B cell (primary cell): ENCODE measurements around the gene FRMD4A. TPM values are rescaled to one million over a fixed set of nuclear protein-coding genes. Genes with fewer than 3 reads are reported as not detected.

Source experiments
- ATAC-seq: fragments of 200-7000 bp; cut with Tn5 transposase; one replicate; pipeline ENCODE4 v1.10.0; 2021; ENCODE audit warnings: low read depth, mild to moderate bottlenecking, moderate number of reproducible peaks, moderate library complexity
- CTCF ChIA-PET: fragments of 350-600 bp; sonication (Branson Sonifier 250); formaldehyde crosslinking; loops from one replicate; lab custom pipeline; 2021; ENCODE audit warnings: antibody characterized with exemption, inconsistent platforms; lab: Charles Lee
- POLR2A ChIA-PET: fragments of 350-600 bp; sonication (Branson Sonifier 250); formaldehyde crosslinking; loops from one replicate; lab custom pipeline; 2021; ENCODE audit warnings: antibody characterized with exemption; lab: Charles Lee
- DNase-seq: peaks from one replicate; pipeline ENCODE4 v3.0.0; 2013
- H2AFZ ChIP-seq: 2 replicates; pipeline ENCODE4 v1.6.1; 2012; ENCODE audit warnings: mild to moderate bottlenecking, low read depth, low read length; ENCODE audit not compliant: insufficient read depth, poor library complexity, severe bottlenecking
- H3K27ac ChIP-seq, 2 donors: 1 replicate in 1 of 2; 2 replicates in 1 of 2; pipeline ENCODE4 v1.5.1; 2012 to 2013; ENCODE audit warnings: low read length in 2 of 2, mild to moderate bottlenecking in 2 of 2, moderate library complexity in 1 of 2
- H3K27me3 ChIP-seq, 4 experiments: fragments of 200-600 bp in 1 of 4; sonication (generic) in 1 of 4; replicated peaks in 1 of 4; 1 replicate in 2 of 4; 2 replicates in 2 of 4; pipeline versions ENCODE4 v1.6.1 to v1.7.0; 2013 to 2016; ENCODE audit warnings: low read length in 3 of 4, mild to moderate bottlenecking in 2 of 4, mixed read lengths in 1 of 4, moderate library complexity in 1 of 4; ENCODE audit not compliant: insufficient read depth in 4 of 4, control insufficient read depth in 3 of 4; ENCODE audit errors: control extremely low read depth in 1 of 4
- H3K36me3 ChIP-seq, 2 experiments: replicated peaks in 1 of 2; 1 replicate in 1 of 2; 2 replicates in 1 of 2; pipeline versions ENCODE4 v1.6.1 to v1.7.1; 2013; ENCODE audit warnings: low read length in 1 of 2; ENCODE audit not compliant: insufficient read depth in 2 of 2, control insufficient read depth in 1 of 2; ENCODE audit errors: control extremely low read depth in 1 of 2, extremely low read depth in 1 of 2
- H3K4me1 ChIP-seq, 2 donors: fragments of 200-600 bp in 1 of 2; sonication (generic) in 1 of 2; 1 replicate in 1 of 2; 2 replicates in 1 of 2; pipeline versions ENCODE4 v1.5.1 to v1.6.1; 2013 to 2017; ENCODE audit warnings: low read length in 2 of 2; ENCODE audit not compliant: control insufficient read depth in 2 of 2, insufficient read depth in 2 of 2
- H3K4me2 ChIP-seq: replicated peaks from 2 replicates; pipeline ENCODE3; 2012; ENCODE audit warnings: mild to moderate bottlenecking, low read depth, low read length; ENCODE audit not compliant: poor library complexity, severe bottlenecking
- H3K4me3 ChIP-seq, 5 experiments: fragments of 200-600 bp in 1 of 5; sonication (generic) in 1 of 5; 1 replicate in 3 of 5; 2 replicates in 2 of 5; pipeline versions ENCODE4 v1.5.1 to v1.7.0; 2011 to 2016; ENCODE audit warnings: low read length in 4 of 5, mild to moderate bottlenecking in 4 of 5, low read depth in 2 of 5, control low read depth in 1 of 5, moderate library complexity in 1 of 5; ENCODE audit not compliant: insufficient read depth in 1 of 5; ENCODE audit errors: control extremely low read depth in 1 of 5, extremely low read depth in 1 of 5
- H3K79me2 ChIP-seq: fragments of 200-600 bp; sonication (generic); one replicate; pipeline ENCODE4 v1.6.0; 2016; ENCODE audit warnings: low read length; ENCODE audit not compliant: control insufficient read depth, insufficient read depth
- H3K9ac ChIP-seq: fragments of 200-600 bp; sonication (generic); 2 replicates; pipeline ENCODE4 v1.6.1; 2017; ENCODE audit warnings: mild to moderate bottlenecking, low read length, moderate library complexity
- H3K9me3 ChIP-seq, 3 donors: one replicate each; pipeline versions ENCODE4 v1.6.1 to v1.7.1; 2013; ENCODE audit warnings: low read length in 2 of 3; ENCODE audit not compliant: control insufficient read depth in 2 of 3, insufficient read depth in 1 of 3; ENCODE audit errors: control extremely low read depth in 1 of 3
- H4K20me1 ChIP-seq: 2 replicates; pipeline ENCODE4 v1.6.0; 2012; ENCODE audit warnings: mild to moderate bottlenecking, low read length; ENCODE audit not compliant: insufficient read depth, control insufficient read depth, poor library complexity, severe bottlenecking
- H3K27ac Mint-ChIP-seq: one replicate; pipeline ENCODE4 v1.8.0; 2021; ENCODE audit warnings: mixed read lengths
- H3K27me3 Mint-ChIP-seq: one replicate; pipeline ENCODE4 v1.8.0; 2021; ENCODE audit warnings: mixed read lengths
- H3K4me1 Mint-ChIP-seq: one replicate; pipeline ENCODE4 v1.8.0; 2021; ENCODE audit warnings: mixed read lengths
- H3K4me3 Mint-ChIP-seq: one replicate; pipeline ENCODE4 v1.8.0; 2021; ENCODE audit warnings: mixed read lengths
- H3K9me3 Mint-ChIP-seq: one replicate; pipeline ENCODE4 v1.8.0; 2022; ENCODE audit warnings: mixed read lengths; ENCODE audit not compliant: insufficient read depth
- EZH2 ChIP-seq: IDR thresholded peaks from 2 replicates; pipeline ENCODE4 v1.6.1; 2012; ENCODE audit warnings: borderline replicate concordance, low read depth, mild to moderate bottlenecking, moderate library complexity, low read length; ENCODE audit not compliant: insufficient read depth, poor library complexity, severe bottlenecking
- WGBS: methylation state at CpG from one replicate; pipeline ENCODE4 v1.1.5; 2013; ENCODE audit warnings: missing lambda C conversion rate; ENCODE audit not compliant: insufficient coverage; 5-methylcytosine and 5-hydroxymethylcytosine counted together
- intact Hi-C: fragments of 100-400 bp; cut with micrococcal nuclease; formaldehyde crosslinking; loops from one replicate; pipeline ENCODE4 v1.10.0; 2022
- polyA plus RNA-seq: library from polyadenylated mRNA; depleted of rRNA; stranded (reverse); fragments of >200 nt; gene quantifications from 2 replicates; pipeline ENCODE4 v1.2.3, GENCODE V29; 2012
- total RNA-seq, 2 donors: library from RNA; stranded (reverse); fragments of 120-200 nt in 1 of 2; gene quantifications; 1 replicate in 1 of 2; 2 replicates in 1 of 2; pipeline versions ENCODE4 v1.2.3 to v1.2.4, GENCODE V29; 2013 to 2022
- TF ChIP-seq, protein P1 (sequence below): fragments of 200-600 bp; IDR thresholded peaks from one replicate; pipeline ENCODE4 v1.8.0; 2022; ENCODE audit warnings: antibody characterized with exemption, mild to moderate bottlenecking

The FRMD4A gene
- total and polyA plus RNA-seq, 2 donors (not counting 1 experiment from before 2014, with no cell fraction given): 0.76 to 3.4 TPM

DNA sequence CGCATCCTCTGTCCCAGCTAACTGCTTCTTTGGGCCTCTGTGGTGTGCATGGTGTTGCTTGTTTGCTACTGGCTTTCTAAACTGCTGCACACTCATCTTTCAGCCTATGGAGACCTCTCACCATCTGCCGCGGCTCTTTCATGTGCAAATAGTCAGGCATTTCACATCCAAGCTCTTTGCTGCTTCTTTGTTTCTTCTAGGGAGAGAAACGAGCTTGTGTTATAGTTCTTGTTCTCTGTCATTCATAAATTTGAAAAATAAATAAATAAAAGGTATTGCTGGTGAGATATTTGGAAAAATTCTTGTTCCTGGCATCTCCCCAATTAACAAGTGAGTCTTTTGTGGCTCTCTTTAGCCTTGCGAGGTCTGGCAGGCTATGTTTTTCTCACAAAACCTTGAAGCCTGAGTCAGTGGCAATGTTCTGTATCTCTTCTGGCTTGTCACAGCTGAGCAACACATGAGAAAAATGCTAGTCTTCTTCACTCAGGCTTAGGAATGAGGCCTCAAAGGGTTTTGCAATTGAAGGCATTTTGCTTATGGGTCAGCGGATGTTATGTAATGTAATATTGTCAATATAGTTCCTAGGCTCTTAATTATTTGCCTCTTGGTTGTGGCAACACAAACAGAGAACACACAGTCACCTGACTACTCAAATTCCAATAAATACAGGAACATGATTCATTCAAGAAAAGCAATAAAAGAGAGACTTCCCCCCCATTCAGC, 274.0 kb downstream of the FRMD4A start:
- Mint-ChIP-seq H3K4me1 (no peaks in the 10 kb centered on the region), H3K9me3 (peaks cover 2% of the 10 kb centered on the region), H3K27me3 (peaks cover 17% of the 10 kb centered on the region), H3K4me3 (no peak overlapping the region), H3K27ac (no peak overlapping the region)
- POLR2A ChIA-PET: no interaction called here
- Histone ChIP-seq H3K4me3 (no peak overlapping the region), H4K20me1 (no peaks in the 10 kb centered on the region), H2AFZ (no peak overlapping the region), H3K4me1 (no peaks in the 10 kb centered on the region), H3K9me3 (peaks cover 0 to 11% (median 1%) of the 10 kb centered on the region in 3 donors), H3K9ac (no peak overlapping the region), H3K4me2 (no peak overlapping the region), H3K79me2 (no peaks in the 10 kb centered on the region), H3K27ac (no peak overlapping the region), H3K27me3 (peaks cover 0 to 4% (median 0%) of the 10 kb centered on the region in 4 experiments), H3K36me3 (no peaks in the 10 kb centered on the region)
- no peak for TF ChIP-seq EZH2
- TF ChIP-seq, protein P1, sequence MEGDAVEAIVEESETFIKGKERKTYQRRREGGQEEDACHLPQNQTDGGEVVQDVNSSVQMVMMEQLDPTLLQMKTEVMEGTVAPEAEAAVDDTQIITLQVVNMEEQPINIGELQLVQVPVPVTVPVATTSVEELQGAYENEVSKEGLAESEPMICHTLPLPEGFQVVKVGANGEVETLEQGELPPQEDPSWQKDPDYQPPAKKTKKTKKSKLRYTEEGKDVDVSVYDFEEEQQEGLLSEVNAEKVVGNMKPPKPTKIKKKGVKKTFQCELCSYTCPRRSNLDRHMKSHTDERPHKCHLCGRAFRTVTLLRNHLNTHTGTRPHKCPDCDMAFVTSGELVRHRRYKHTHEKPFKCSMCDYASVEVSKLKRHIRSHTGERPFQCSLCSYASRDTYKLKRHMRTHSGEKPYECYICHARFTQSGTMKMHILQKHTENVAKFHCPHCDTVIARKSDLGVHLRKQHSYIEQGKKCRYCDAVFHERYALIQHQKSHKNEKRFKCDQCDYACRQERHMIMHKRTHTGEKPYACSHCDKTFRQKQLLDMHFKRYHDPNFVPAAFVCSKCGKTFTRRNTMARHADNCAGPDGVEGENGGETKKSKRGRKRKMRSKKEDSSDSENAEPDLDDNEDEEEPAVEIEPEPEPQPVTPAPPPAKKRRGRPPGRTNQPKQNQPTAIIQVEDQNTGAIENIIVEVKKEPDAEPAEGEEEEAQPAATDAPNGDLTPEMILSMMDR: no peak
- intact Hi-C loops: no loop called here
- 100% methylated on average over 1 of the region's 6 CpGs for WGBS
- CTCF ChIA-PET: no interaction called here
- no peak for DNase-seq
- no peak for ATAC-seq

DNA sequence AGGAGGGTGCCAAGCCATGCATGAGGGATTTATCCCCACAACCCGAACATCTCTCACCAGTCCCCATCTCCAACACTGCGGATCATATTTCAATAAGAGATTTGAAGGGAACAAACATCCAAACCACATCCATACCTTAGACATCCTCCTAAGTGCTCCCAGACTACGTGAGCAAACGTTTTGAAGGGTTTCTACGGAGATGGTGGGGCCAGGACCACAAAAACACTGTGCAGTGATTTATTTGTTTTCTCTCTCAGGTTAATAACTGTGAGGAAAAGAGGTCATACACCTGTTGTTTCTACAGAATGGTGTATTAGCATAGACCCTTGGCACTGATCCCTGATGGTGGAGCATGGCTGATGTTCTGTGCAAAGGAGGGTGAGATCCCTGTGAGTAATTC, 277.8 kb downstream of the FRMD4A start:
- H2AFZ ChIP-seq: no peak overlapping the region
- 100% methylated on average over 3 of the region's 5 CpGs for WGBS
- ATAC-seq (no peak), DNase-seq (no peak)
- no peak overlapping the region for H3K27ac Mint-ChIP-seq
- H3K9ac ChIP-seq: no peak overlapping the region
- intact Hi-C loops: no loop called here
- H3K9me3 ChIP-seq: peaks cover 0 to 11% (median 1%) of the 10 kb centered on the region in 3 donors
- CTCF ChIA-PET: no interaction called here
- no peaks in the 10 kb centered on the region for H3K4me1 ChIP-seq
- peaks cover 0 to 4% (median 0%) of the 10 kb centered on the region in 4 experiments for H3K27me3 ChIP-seq
- H3K79me2 ChIP-seq: no peaks in the 10 kb centered on the region
- H3K36me3 ChIP-seq: no peaks in the 10 kb centered on the region
- H3K4me3 ChIP-seq: no peak overlapping the region
- peaks cover 13% of the 10 kb centered on the region for H3K27me3 Mint-ChIP-seq
- H3K9me3 Mint-ChIP-seq: peaks cover 2% of the 10 kb centered on the region
- H3K4me3 Mint-ChIP-seq: no peak overlapping the region
- POLR2A ChIA-PET: no interaction called here
- no peak overlapping the region for H3K4me2 ChIP-seq
- no peaks in the 10 kb centered on the region for H4K20me1 ChIP-seq
- TF ChIP-seq EZH2: no peak
- TF ChIP-seq, protein P1: no peak
- no peaks in the 10 kb centered on the region for H3K4me1 Mint-ChIP-seq
- H3K27ac ChIP-seq: no peak overlapping the region
